H9 (cell line): Measurements from ENCODE around the gene ERO1A. TPM values are rescaled to one million over a fixed set of nuclear protein-coding genes. Genes with fewer than 3 reads are reported as not detected.

ENCODE experiments used
- DNase-seq: peaks from one replicate; pipeline ENCODE4 v3.0.0-alpha.2; 2017
- H2AFZ ChIP-seq: one replicate; pipeline ENCODE4 v1.6.1; 2013; ENCODE audit warnings: mild to moderate bottlenecking, low read length, control low read depth, moderate library complexity
- H2AK5ac ChIP-seq: 2 replicates; pipeline ENCODE4 v1.6.1; 2013; ENCODE audit warnings: low read length, control low read depth, mixed read lengths; ENCODE audit not compliant: insufficient read length
- H2BK120ac ChIP-seq: one replicate; pipeline ENCODE4 v1.6.1; 2013; ENCODE audit warnings: low read depth, mild to moderate bottlenecking, low read length, control low read depth, inconsistent platforms; ENCODE audit not compliant: poor library complexity, severe bottlenecking
- H2BK12ac ChIP-seq: 2 replicates; pipeline ENCODE4 v1.6.1; 2013; ENCODE audit warnings: low read length, control low read depth, mixed read lengths, low read depth; ENCODE audit not compliant: insufficient read length
- H2BK15ac ChIP-seq: 2 replicates; pipeline ENCODE4 v1.6.1; 2013; ENCODE audit warnings: low read depth, low read length, control low read depth
- H2BK20ac ChIP-seq: one replicate; pipeline ENCODE4 v1.6.1; 2013; ENCODE audit warnings: low read depth, mild to moderate bottlenecking, low read length, control low read depth, inconsistent platforms; ENCODE audit not compliant: poor library complexity, severe bottlenecking
- H2BK5ac ChIP-seq: 2 replicates; pipeline ENCODE4 v1.6.1; 2013; ENCODE audit warnings: low read length, control low read depth, mixed read lengths; ENCODE audit not compliant: insufficient read length
- H3K14ac ChIP-seq: 2 replicates; pipeline ENCODE4 v1.6.1; 2013; ENCODE audit warnings: low read length, control low read depth; ENCODE audit not compliant: insufficient read depth
- H3K18ac ChIP-seq: 2 replicates; pipeline ENCODE4 v1.6.1; 2013; ENCODE audit warnings: low read depth, mild to moderate bottlenecking, mixed read lengths, low read length, control low read depth; ENCODE audit not compliant: insufficient read length
- H3K23ac ChIP-seq: 2 replicates; pipeline ENCODE4 v1.6.1; 2013; ENCODE audit warnings: low read length, control low read depth, mixed read lengths, low read depth; ENCODE audit not compliant: insufficient read length
- H3K23me2 ChIP-seq: 2 replicates; pipeline ENCODE4 v1.6.1; 2013; ENCODE audit warnings: low read depth, mild to moderate bottlenecking, mixed read lengths, low read length, control low read depth; ENCODE audit not compliant: insufficient read length, poor library complexity, severe bottlenecking
- H3K27ac ChIP-seq: 2 replicates; pipeline ENCODE4 v1.5.1; 2013; ENCODE audit warnings: low read length, control low read depth, mixed read lengths, low read depth; ENCODE audit not compliant: insufficient read length
- H3K27me3 ChIP-seq: 2 replicates; pipeline ENCODE4 v1.6.1; 2013; ENCODE audit warnings: low read length, control low read depth, inconsistent platforms; ENCODE audit not compliant: insufficient read depth
- H3K4ac ChIP-seq: 2 replicates; pipeline ENCODE4 v1.6.1; 2013; ENCODE audit warnings: low read depth, mild to moderate bottlenecking, control low read depth, inconsistent platforms, low read length, moderate library complexity
- H3K4me1 ChIP-seq: 2 replicates; pipeline ENCODE4 v1.6.1; 2013; ENCODE audit warnings: low read length, control low read depth, inconsistent platforms; ENCODE audit not compliant: insufficient read depth
- H3K4me2 ChIP-seq: 2 replicates; pipeline ENCODE4 v1.6.1; 2013; ENCODE audit warnings: low read length, control low read depth, mixed read lengths; ENCODE audit not compliant: insufficient read length, insufficient read depth
- H3K56ac ChIP-seq: 2 replicates; pipeline ENCODE4 v1.6.1; 2013; ENCODE audit warnings: low read depth, mild to moderate bottlenecking, mixed read lengths, low read length, control low read depth; ENCODE audit not compliant: insufficient read length
- H3K79me1 ChIP-seq: 2 replicates; pipeline ENCODE4 v1.6.1; 2013; ENCODE audit warnings: low read depth, mild to moderate bottlenecking, moderate library complexity, low read length, control low read depth, inconsistent platforms; ENCODE audit not compliant: insufficient read depth, poor library complexity, severe bottlenecking
- H3K79me2 ChIP-seq: 2 replicates; pipeline ENCODE4 v1.6.1; 2013; ENCODE audit warnings: low read length, control low read depth, inconsistent platforms; ENCODE audit not compliant: insufficient read depth
- H3K9ac ChIP-seq: 2 replicates; pipeline ENCODE4 v1.6.1; 2013; ENCODE audit warnings: low read length, control low read depth, mixed read lengths; ENCODE audit not compliant: insufficient read length; ENCODE audit errors: extremely low read depth
- H3K9me3 ChIP-seq: one replicate; pipeline ENCODE4 v1.6.1; 2013; ENCODE audit warnings: low read depth, low read length, inconsistent platforms; ENCODE audit not compliant: control insufficient read depth
- H3T11ph ChIP-seq: one replicate; pipeline ENCODE4 v1.6.1; 2013; ENCODE audit warnings: mild to moderate bottlenecking, low read length, control low read depth, inconsistent platforms
- H4K20me1 ChIP-seq: one replicate; pipeline ENCODE4 v1.6.1; 2013; ENCODE audit not compliant: control insufficient read depth, insufficient read length, insufficient read depth
- H4K5ac ChIP-seq: 2 replicates; pipeline ENCODE4 v1.6.1; 2013; ENCODE audit warnings: low read depth, mild to moderate bottlenecking, mixed read lengths, low read length, control low read depth; ENCODE audit not compliant: insufficient read length
- H4K8ac ChIP-seq: replicated peaks from 2 replicates; pipeline ENCODE4 v1.6.1; 2013; ENCODE audit warnings: low read length, control low read depth, mixed read lengths, low read depth; ENCODE audit not compliant: insufficient read length
- H4K91ac ChIP-seq: 2 replicates; pipeline ENCODE4 v1.6.1; 2013; ENCODE audit warnings: low read depth, mild to moderate bottlenecking, moderate library complexity, mixed read lengths, low read length, control low read depth; ENCODE audit not compliant: insufficient read length
- H3K27ac Mint-ChIP-seq, 3 experiments: 2 replicates in 2 of 3; 3 replicates in 1 of 3; pipeline ENCODE4 v1.8.0; 2020 to 2021; ENCODE audit warnings: mixed read lengths in 3 of 3, mild to moderate bottlenecking in 1 of 3, moderate library complexity in 1 of 3
- H3K27me3 Mint-ChIP-seq: 2 replicates; pipeline ENCODE4 v1.8.0; 2021; ENCODE audit warnings: low read depth, mild to moderate bottlenecking, moderate library complexity, mixed read lengths
- H3K36me3 Mint-ChIP-seq, 3 experiments: 2 replicates in 2 of 3; 3 replicates in 1 of 3; pipeline ENCODE4 v1.8.0; 2020 to 2021; ENCODE audit warnings: low read depth in 3 of 3, mixed read lengths in 3 of 3; ENCODE audit not compliant: insufficient read depth in 1 of 3
- H3K4me1 Mint-ChIP-seq, 2 experiments: 2 replicates each; pipeline ENCODE4 v1.8.0; 2020; ENCODE audit warnings: mixed read lengths in 2 of 2
- H3K4me3 Mint-ChIP-seq, 2 experiments: 2 replicates in 1 of 2; 3 replicates in 1 of 2; pipeline ENCODE4 v1.8.0; 2020 to 2021; ENCODE audit warnings: mild to moderate bottlenecking in 2 of 2, mixed read lengths in 2 of 2, moderate library complexity in 1 of 2
- H3K9me3 Mint-ChIP-seq, 2 experiments: 2 replicates in 1 of 2; 3 replicates in 1 of 2; pipeline ENCODE4 v1.8.0; 2020; ENCODE audit warnings: mild to moderate bottlenecking in 2 of 2, mixed read lengths in 2 of 2, moderate library complexity in 1 of 2
- CTCF ChIP-seq: fragments of 200-600 bp; sonication (generic); conservative IDR thresholded peaks from 3 replicates; pipeline ENCODE4 v1.8.0; 2021; ENCODE audit warnings: antibody characterized with exemption, mild to moderate bottlenecking
- WGBS: extraction: QIAGEN DNeasy Blood & Tissue Kit; methylation state at CpG from one replicate; pipeline ENCODE4 v1.1.7; 2013; ENCODE audit warnings: missing lambda C conversion rate, low lambda C conversion rate, mixed read lengths; ENCODE audit not compliant: insufficient read length; ENCODE audit errors: extremely low coverage; 5-methylcytosine and 5-hydroxymethylcytosine counted together
- total RNA-seq: library from RNA; stranded (reverse); gene quantifications from 2 replicates; pipeline ENCODE4 v1.2.1, GENCODE V29; 2021

Gene ERO1A
- total RNA-seq, 1 experiment from 2014 or later: 37.1 TPM

- no peak overlapping the region for H2BK12ac ChIP-seq
- H3K9me3 ChIP-seq: no peaks in the 10 kb centered on the region
- H4K91ac ChIP-seq: no peak overlapping the region
- H3K56ac ChIP-seq: no peak overlapping the region
- no peak overlapping the region for H3K23ac ChIP-seq
- no peak overlapping the region for H3K27ac ChIP-seq
- H2BK20ac ChIP-seq: no peak overlapping the region
- no peak overlapping the region for H2BK15ac ChIP-seq
- no peak overlapping the region for H2BK5ac ChIP-seq
- H2AK5ac ChIP-seq: no peak overlapping the region
- no peaks in the 10 kb centered on the region for H3K27me3 ChIP-seq
- Mint-ChIP-seq H3K9me3 (no peaks in the 10 kb centered on the region), H3K36me3 (peaks cover 9 to 36% (median 21%) of the 10 kb centered on the region in 3 experiments; a peak in 6 of 7 replicates), H3K27me3 (no peaks in the 10 kb centered on the region), H3K4me3 (no peak overlapping the region), H3K27ac (no peak overlapping the region), H3K4me1 (no peaks in the 10 kb centered on the region)
- WGBS: no CpG with 5 or more reads among the region's 6 CpGs
- no peaks in the 10 kb centered on the region for H3K79me1 ChIP-seq
- no peak overlapping the region for H3K18ac ChIP-seq
- no peak overlapping the region for H4K5ac ChIP-seq
- no peak overlapping the region for H2BK120ac ChIP-seq
- DNase-seq: no peak
- no peaks in the 10 kb centered on the region for H3K23me2 ChIP-seq
- H4K8ac ChIP-seq: no peak overlapping the region
- H3K4ac ChIP-seq: no peak overlapping the region
- no peak for TF ChIP-seq CTCF
- H3K4me1 ChIP-seq: no peaks in the 10 kb centered on the region
- no peaks in the 10 kb centered on the region for H4K20me1 ChIP-seq
- no peak overlapping the region for H3K9ac ChIP-seq
- H3K14ac ChIP-seq: no peak overlapping the region
- H3T11ph ChIP-seq: no peak overlapping the region
- no peak overlapping the region for H2AFZ ChIP-seq
- no peaks in the 10 kb centered on the region for H3K79me2 ChIP-seq
- H3K4me2 ChIP-seq: no peak overlapping the region
Measured at GRCh38 chr14:52650774-52651173, 44.6 kb downstream of the ERO1A start.
